ENCODE results near the gene B9D2.
"Not testable (repeated sequence)": the region's sequence is repeated elsewhere in the genome, so short reads cannot be mapped to it uniquely, and the experiment has no call there.

The B9D2 gene

GRCh38 chr19:41363753-41364523 is at the start of gene B9D2:
TSS of gene B9D2 (minus strand) at chr19:41364149. CDS start at chr19:41363519, 630 bp downstream.
- Mint-ChIP-seq H3K36me3 (ENCODE audit: low read depth) (peaks cover 22% of the 10 kb centered on the region), H3K4me1 (ENCODE audit: low read depth) (peaks cover 33% of the 10 kb centered on the region), H3K27ac (peak within 1 kb of the TSS; percentile 100), H3K9me3 (no peaks in the 10 kb centered on the region), H3K4me3 (peak within 1 kb of the TSS; percentile 91), H3K27me3 (no peaks in the 10 kb centered on the region)
- DNase-seq: peak; percentile 98

GRCh38 chr19:41412953-41413352 is 49.0 kb upstream of the B9D2 start:
- Mint-ChIP-seq H3K4me3 (no peak overlapping the region), H3K27ac (no peak overlapping the region), H3K9me3 (no peaks in the 10 kb centered on the region), H3K27me3 (no peaks in the 10 kb centered on the region), H3K4me1 (ENCODE audit: low read depth) (peaks cover 10% of the 10 kb centered on the region), H3K36me3 (ENCODE audit: low read depth) (peaks cover 58% of the 10 kb centered on the region)
- DNase-seq: no peak

GRCh38 chr19:41411968-41412265 is 48.0 kb upstream of the B9D2 start:
- Mint-ChIP-seq H3K4me1 (ENCODE audit: low read depth) (peaks cover 10% of the 10 kb centered on the region), H3K4me3 (no peak overlapping the region), H3K27ac (no peak overlapping the region), H3K36me3 (ENCODE audit: low read depth) (peaks cover 55% of the 10 kb centered on the region), H3K9me3 (no peaks in the 10 kb centered on the region), H3K27me3 (no peaks in the 10 kb centered on the region)
- no peak for DNase-seq

GRCh38 chr19:41411100-41411967 is 47.4 kb upstream of the B9D2 start:
- no peak for DNase-seq
- Mint-ChIP-seq H3K27me3 (no peaks in the 10 kb centered on the region), H3K9me3 (no peaks in the 10 kb centered on the region), H3K36me3 (ENCODE audit: low read depth) (peaks cover 53% of the 10 kb centered on the region), H3K4me3 (no peak overlapping the region), H3K4me1 (ENCODE audit: low read depth) (peaks cover 10% of the 10 kb centered on the region), H3K27ac (no peak overlapping the region)

GRCh38 chr19:41410336-41411054 is 46.5 kb upstream of the B9D2 start:
- no peaks in the 10 kb centered on the region for H3K27me3 Mint-ChIP-seq
- H3K4me3 Mint-ChIP-seq: no peak overlapping the region
- H3K4me1 Mint-ChIP-seq (ENCODE audit: low read depth): peaks cover 10% of the 10 kb centered on the region
- peak overlapping the region; percentile 55 for H3K27ac Mint-ChIP-seq
- peaks cover 46% of the 10 kb centered on the region for H3K36me3 Mint-ChIP-seq (ENCODE audit: low read depth)
- no peaks in the 10 kb centered on the region for H3K9me3 Mint-ChIP-seq
- no peak for DNase-seq

GRCh38 chr19:41409288-41409687 is 45.3 kb upstream of the B9D2 start:
- H3K9me3 Mint-ChIP-seq: no peaks in the 10 kb centered on the region
- H3K4me3 Mint-ChIP-seq: no peak overlapping the region
- DNase-seq: no peak
- peak overlapping the region; percentile 42 for H3K27ac Mint-ChIP-seq
- peaks cover 39% of the 10 kb centered on the region for H3K36me3 Mint-ChIP-seq (ENCODE audit: low read depth)
- no peaks in the 10 kb centered on the region for H3K27me3 Mint-ChIP-seq
- H3K4me1 Mint-ChIP-seq (ENCODE audit: low read depth): peaks cover 13% of the 10 kb centered on the region

- not testable (repeated sequence) for H3K4me3 Mint-ChIP-seq, H3K27me3 Mint-ChIP-seq, H3K9me3 Mint-ChIP-seq, H3K27ac Mint-ChIP-seq, DNase-seq
- Mint-ChIP-seq H3K36me3 (ENCODE audit: low read depth) (peaks cover 35% of the 10 kb centered on the region), H3K4me1 (ENCODE audit: low read depth) (peaks cover 13% of the 10 kb centered on the region)
Observed at GRCh38 chr19:41408846-41409245, 44.9 kb upstream of the B9D2 start.

GRCh38 chr19:41408256-41408655 is 44.3 kb upstream of the B9D2 start:
- DNase-seq: no peak
- Mint-ChIP-seq H3K9me3 (no peaks in the 10 kb centered on the region), H3K27me3 (no peaks in the 10 kb centered on the region), H3K27ac (no peak overlapping the region), H3K4me1 (ENCODE audit: low read depth) (peaks cover 16% of the 10 kb centered on the region), H3K36me3 (ENCODE audit: low read depth) (peaks cover 29% of the 10 kb centered on the region), H3K4me3 (no peak overlapping the region)

GRCh38 chr19:41407271-41407670 is 43.3 kb upstream of the B9D2 start:
- H3K9me3 Mint-ChIP-seq: no peaks in the 10 kb centered on the region
- peaks cover 28% of the 10 kb centered on the region for H3K36me3 Mint-ChIP-seq (ENCODE audit: low read depth)
- no peak overlapping the region for H3K4me3 Mint-ChIP-seq
- H3K27me3 Mint-ChIP-seq: no peaks in the 10 kb centered on the region
- DNase-seq: no peak
- H3K27ac Mint-ChIP-seq: no peak overlapping the region
- H3K4me1 Mint-ChIP-seq (ENCODE audit: low read depth): peaks cover 17% of the 10 kb centered on the region

- Mint-ChIP-seq H3K4me3 (no peak overlapping the region), H3K4me1 (ENCODE audit: low read depth) (peaks cover 26% of the 10 kb centered on the region), H3K27ac (no peak overlapping the region), H3K36me3 (ENCODE audit: low read depth) (peaks cover 25% of the 10 kb centered on the region), H3K27me3 (no peaks in the 10 kb centered on the region), H3K9me3 (no peaks in the 10 kb centered on the region)
- DNase-seq: no peak
Observed at GRCh38 chr19:41405776-41406175, 41.8 kb upstream of the B9D2 start.

- DNase-seq: no peak
- peak overlapping the region; percentile 63 for H3K27ac Mint-ChIP-seq
- H3K9me3 Mint-ChIP-seq: no peaks in the 10 kb centered on the region
- H3K27me3 Mint-ChIP-seq: no peaks in the 10 kb centered on the region
- H3K36me3 Mint-ChIP-seq (ENCODE audit: low read depth): peaks cover 18% of the 10 kb centered on the region
- no peak overlapping the region for H3K4me3 Mint-ChIP-seq
- H3K4me1 Mint-ChIP-seq (ENCODE audit: low read depth): peaks cover 28% of the 10 kb centered on the region
Observed at GRCh38 chr19:41403181-41403970, 39.4 kb upstream of the B9D2 start.

GRCh38 chr19:41402010-41402409 is 38.1 kb upstream of the B9D2 start:
- Mint-ChIP-seq H3K4me3 (no peak overlapping the region), H3K27me3 (no peaks in the 10 kb centered on the region), H3K4me1 (ENCODE audit: low read depth) (peaks cover 35% of the 10 kb centered on the region), H3K27ac (peak overlapping the region; percentile 4), H3K9me3 (no peaks in the 10 kb centered on the region), H3K36me3 (ENCODE audit: low read depth) (peaks cover 26% of the 10 kb centered on the region)
- no peak for DNase-seq

- no peak for DNase-seq
- H3K4me3 Mint-ChIP-seq: no peak overlapping the region
- H3K36me3 Mint-ChIP-seq (ENCODE audit: low read depth): peaks cover 29% of the 10 kb centered on the region
- peaks cover 36% of the 10 kb centered on the region for H3K4me1 Mint-ChIP-seq (ENCODE audit: low read depth)
- H3K9me3 Mint-ChIP-seq: no peaks in the 10 kb centered on the region
- no peaks in the 10 kb centered on the region for H3K27me3 Mint-ChIP-seq
- H3K27ac Mint-ChIP-seq: peak overlapping the region; percentile 8
Observed at GRCh38 chr19:41401483-41401882, 37.5 kb upstream of the B9D2 start.

- no peaks in the 10 kb centered on the region for H3K9me3 Mint-ChIP-seq
- H3K27ac Mint-ChIP-seq: no peak overlapping the region
- H3K4me3 Mint-ChIP-seq: peak overlapping the region; percentile 99
- no peaks in the 10 kb centered on the region for H3K27me3 Mint-ChIP-seq
- no peak for DNase-seq
- peaks cover 39% of the 10 kb centered on the region for H3K36me3 Mint-ChIP-seq (ENCODE audit: low read depth)
- H3K4me1 Mint-ChIP-seq (ENCODE audit: low read depth): peaks cover 46% of the 10 kb centered on the region
Observed at GRCh38 chr19:41399525-41399924, 35.6 kb upstream of the B9D2 start.
